Adrenal gland (tissue), 12 donors: Measurements from ENCODE around the gene CNNM2. TPM values are rescaled to one million over a fixed set of nuclear protein-coding genes. Genes with fewer than 3 reads are reported as not detected.
A peak's percentile ranks its signal among the peaks of the same experiment; 100 is the strongest.

Experiments used
- DNase-seq, 7 donors: peaks; one replicate each; pipeline ENCODE4 v3.0.0-alpha.2; 2019 to 2020
- H3K27ac ChIP-seq, 5 donors: fragments of 200-600 bp; sonication (generic) in 4 of 5; 1 replicate in 3 of 5; 2 replicates in 2 of 5; pipeline versions ENCODE4 v1.5.1 to v1.8.0; 2016 to 2020; ENCODE audit warnings: mild to moderate bottlenecking in 1 of 5
- H3K27me3 ChIP-seq: fragments of 200-600 bp; 2 replicates; pipeline ENCODE4 v1.8.0; 2021
- H3K36me3 ChIP-seq, 2 donors: fragments of 200-600 bp; replicated peaks in 1 of 2; 1 replicate in 1 of 2; 2 replicates in 1 of 2; pipeline versions ENCODE4 v1.5.1 to v1.8.0; 2018 to 2022
- H3K4me1 ChIP-seq, 2 donors: fragments of 200-600 bp; replicated peaks in 1 of 2; 1 replicate in 1 of 2; 2 replicates in 1 of 2; pipeline versions ENCODE4 v1.5.1 to v1.8.0; 2018 to 2021
- H3K4me3 ChIP-seq, 4 donors: fragments of 200-600 bp; sonication (generic) in 3 of 4; one replicate each; pipeline ENCODE4 v1.5.1; 2016 to 2018
- H3K9me3 ChIP-seq, 3 donors: fragments of 200-600 bp; sonication (generic) in 1 of 3; replicated peaks in 1 of 3; 1 replicate in 2 of 3; 2 replicates in 1 of 3; pipeline versions ENCODE4 v1.5.1 to v1.8.0; 2016 to 2021
- CTCF ChIP-seq, 6 experiments: fragments of 450-650 bp in 4 of 6; fragments of 200-600 bp in 2 of 6; sonication (generic) in 1 of 6; IDR thresholded peaks; 1 replicate in 5 of 6; 2 replicates in 1 of 6; pipeline versions ENCODE4 v1.5.1 to v1.8.0; 2016 to 2021; ENCODE audit warnings: antibody characterized with exemption in 6 of 6, mild to moderate bottlenecking in 2 of 6, moderate library complexity in 1 of 6
- POLR2A ChIP-seq, 2 donors: fragments of 450-650 bp; IDR thresholded peaks; one replicate each; pipeline ENCODE4 v1.6.1; 2017; ENCODE audit warnings: antibody characterized with exemption in 2 of 2, mild to moderate bottlenecking in 2 of 2, moderate library complexity in 1 of 2
- WGBS, 4 donors: extraction: QIAGEN DNeasy Blood & Tissue Kit in 2 of 4; methylation state at CpG; one replicate each; pipeline versions ENCODE4 v1.1.5 to v1.1.7; 2013 to 2017; 5-methylcytosine and 5-hydroxymethylcytosine counted together
- intact Hi-C, 2 donors: fragments of 100-400 bp; cut with DNase I; formaldehyde crosslinking; loops; one replicate each; pipeline versions ENCODE4 v1.14.1 to v1.15.0; 2022 to 2023
- polyA plus RNA-seq, 3 donors: library from polyadenylated mRNA; stranded (reverse); fragments of 200-250 nt in 2 of 3; fragments of 350-450 nt in 1 of 3; fragmentation: Illumina TruSeq in 1 of 3; extraction: RNeasy Lipid Tissue Mini Kit (QIAGEN cat#74804) in 1 of 3; gene quantifications; one replicate each; pipeline ENCODE4 v1.2.3, GENCODE V29; 2013 to 2014
- total RNA-seq, 9 donors: library from RNA; depleted of rRNA in 4 of 9; stranded (reverse); fragments of >200 nt in 4 of 9; fragments of 120-200 nt in 1 of 9; fragmentation: NEBNext Ultra II Directional in 1 of 9; extraction: Animal tissue kit (Norgen Biotek cat#: 25700) in 1 of 9; gene quantifications; one replicate each; pipeline versions ENCODE4 v1.1.0 to v1.2.4, GENCODE V29; 2013 to 2023
- donor health status: healthy with polysubstance abuse.
- donor health status: Bipolar disorder and iron deficiency.
- donor health status: DM: yes; HTN: yes; CAD: no.
- donor health status: DM: no; HTN: no; CAD: no.
- donor health status: DM: no; HTN: no; CAD: no.
- donor health status: DM: yes; HTN: yes; CAD: no.

Gene CNNM2
- total and polyA plus RNA-seq, 12 donors, result 5.4 to 52.0 (median 36.6) TPM

- intact Hi-C loops, result loop anchor here in 1 of 2 donors (5.0 kb wide), 1 partner anchor 177 kb away; no protein-coding TSS in a partner anchor
- no peak for TF ChIP-seq CTCF (IDR thresholded peaks at IDR 0.05)
- no peak for TF ChIP-seq POLR2A (IDR thresholded peaks at IDR 0.05)
- Histone ChIP-seq H3K9me3 (no peaks in the 10 kb centered on the region), H3K27ac (no peak overlapping the region), H3K4me3 (no peak overlapping the region), H3K4me1 (peaks cover 0 to 2% of the 10 kb centered on the region in 2 donors), H3K27me3 (no peaks in the 10 kb centered on the region), H3K36me3 (peaks cover 0 to 16% of the 10 kb centered on the region in 2 donors)
- peak; percentile 42 to 71 (median 66) for DNase-seq
Measured at GRCh38 chr10:102904346-102904745, 13.7 kb upstream of the CNNM2 start.

- DNase-seq, result no peak
- peaks cover 0 to under 1% of the 10 kb centered on the region in 2 donors for H3K4me1 ChIP-seq
- TF ChIP-seq CTCF (IDR thresholded peaks at IDR 0.05), result no peak
- no peak for TF ChIP-seq POLR2A (IDR thresholded peaks at IDR 0.05)
- WGBS, 4 donors, result 77 to 90% (median 82%) methylated on average over 4 of the region's 4 CpGs
- H3K4me3 ChIP-seq, result no peak overlapping the region
- H3K36me3 ChIP-seq, result peaks cover 0 to 6% of the 10 kb centered on the region in 2 donors
- no peak overlapping the region for H3K27ac ChIP-seq
- intact Hi-C loops, result no loop called here
- H3K27me3 ChIP-seq, result no peaks in the 10 kb centered on the region
- H3K9me3 ChIP-seq, result no peaks in the 10 kb centered on the region
Measured at GRCh38 chr10:102906507-102906906, 11.6 kb upstream of the CNNM2 start.

GRCh38 chr10:102914781-102915180 is 3.3 kb upstream of the CNNM2 start:
- Histone ChIP-seq H3K36me3 (no peaks in the 10 kb centered on the region), H3K9me3 (no peaks in the 10 kb centered on the region), H3K27me3 (no peaks in the 10 kb centered on the region), H3K4me3 (no peak overlapping the region), H3K4me1 (peaks cover 5 to 28% of the 10 kb centered on the region in 2 donors), H3K27ac (no peak overlapping the region)
- intact Hi-C loops, result loop anchor here (5.0 to 10.0 kb wide), 3 partner anchors 153 to 333 kb away; partner anchors contain the start of gene RPEL1 (in 2 of the 2)
- WGBS, 4 donors, result 50 to 63% (median 57%) methylated on average over 1 of the region's 1 CpG
- no peak for TF ChIP-seq POLR2A (IDR thresholded peaks at IDR 0.05)
- no peak for TF ChIP-seq CTCF (IDR thresholded peaks at IDR 0.05)
- no peak for DNase-seq

- DNase-seq, result peak in 2 of 7 donors; percentile 43 to 44
- H3K36me3 ChIP-seq, result no peaks in the 10 kb centered on the region
- peak overlapping the region; percentile 34 to 93 (median 87) for H3K27ac ChIP-seq
- H3K4me3 ChIP-seq, result no peak overlapping the region
- intact Hi-C loops, result loop anchor here (5.0 to 10.0 kb wide), 3 partner anchors 151 to 331 kb away; partner anchors contain the start of gene RPEL1 (in 2 of the 2)
- no peaks in the 10 kb centered on the region for H3K27me3 ChIP-seq
- H3K4me1 ChIP-seq, result peaks cover 18 to 38% of the 10 kb centered on the region in 2 donors
- no peaks in the 10 kb centered on the region for H3K9me3 ChIP-seq
- WGBS, 4 donors, result 60 to 64% (median 62%) methylated on average over 7 of the region's 7 CpGs
- TF ChIP-seq POLR2A (IDR thresholded peaks at IDR 0.05), result no peak
- TF ChIP-seq CTCF (IDR thresholded peaks at IDR 0.05), result peak in 1 of 6 experiments; percentile 6
Measured at GRCh38 chr10:102916173-102916572, 1.9 kb upstream of the CNNM2 start.
